Activated T-helper 17 cell treated with anti-CD3 and anti-CD28 coated beads, Interleukin-2, amount 50 U/mL, for 72 hours (primary cell): Measurements from ENCODE around the gene CHCHD5. TPM values are rescaled to one million over a fixed set of nuclear protein-coding genes. Genes with fewer than 3 reads are reported as not detected.
"Not testable (repeated sequence)": the region's sequence is repeated elsewhere in the genome, so short reads cannot be mapped to it uniquely, and the experiment has no call there.

Experiments used
- ATAC-seq: fragments of 150-1000 bp; cut with Tn5 transposase; replicated peaks from 2 replicates; pipeline ENCODE4 v1.10.0; 2021; ENCODE audit warnings: mild to moderate bottlenecking, moderate library complexity
- H3K27ac Mint-ChIP-seq: one replicate; pipeline ENCODE4 v1.8.0; 2022; ENCODE audit warnings: mixed read lengths
- H3K27me3 Mint-ChIP-seq: one replicate; pipeline ENCODE4 v1.8.0; 2022; ENCODE audit warnings: mixed read lengths
- H3K36me3 Mint-ChIP-seq: one replicate; pipeline ENCODE4 v1.8.0; 2022; ENCODE audit warnings: low read depth, mild to moderate bottlenecking, mixed read lengths
- H3K4me1 Mint-ChIP-seq: one replicate; pipeline ENCODE4 v1.8.0; 2022; ENCODE audit warnings: mixed read lengths
- H3K4me3 Mint-ChIP-seq: one replicate; pipeline ENCODE4 v1.8.0; 2022; ENCODE audit warnings: mild to moderate bottlenecking, mixed read lengths
- H3K9me3 Mint-ChIP-seq: one replicate; pipeline ENCODE4 v1.8.0; 2022; ENCODE audit warnings: mixed read lengths
- total RNA-seq, 2 donors: library from RNA; stranded (reverse); gene quantifications; one replicate each; pipeline ENCODE4 v1.2.3, GENCODE V29; 2022

Gene CHCHD5
- 10 to 100 TPM; 25.2 to 28.9 TPM for total RNA-seq

- no peaks in the 10 kb centered on the region for H3K27me3 Mint-ChIP-seq
- H3K27ac Mint-ChIP-seq = peak within 1 kb of the TSS; percentile 99
- H3K36me3 Mint-ChIP-seq = peaks cover 34% of the 10 kb centered on the region
- peaks cover 19% of the 10 kb centered on the region for H3K4me1 Mint-ChIP-seq
- H3K4me3 Mint-ChIP-seq = peak within 1 kb of the TSS; percentile 91
- ATAC-seq = peak; percentile 92
- H3K9me3 Mint-ChIP-seq = peaks cover 3% of the 10 kb centered on the region
Measured at GRCh38 chr2:112584134-112584890, at the start of gene CHCHD5. TSS of gene CHCHD5 (plus strand) at chr2:112584609. CDS start at chr2:112584648, 39 bp downstream.

GRCh38 chr2:112534826-112535225, 49.6 kb upstream of the CHCHD5 start:
- Mint-ChIP-seq H3K4me3 (no peak overlapping the region), H3K36me3 (peaks cover 22% of the 10 kb centered on the region), H3K27ac (no peak overlapping the region), H3K9me3 (no peaks in the 10 kb centered on the region), H3K27me3 (no peaks in the 10 kb centered on the region), H3K4me1 (no peaks in the 10 kb centered on the region)
- no peak for ATAC-seq

- ATAC-seq, H3K9me3 Mint-ChIP-seq, H3K27me3 Mint-ChIP-seq, H3K4me1 Mint-ChIP-seq, H3K36me3 Mint-ChIP-seq, H3K27ac Mint-ChIP-seq, H3K4me3 Mint-ChIP-seq: not testable (repeated sequence)
Measured at GRCh38 chr2:112536665-112537064, 47.7 kb upstream of the CHCHD5 start.

- no peak for ATAC-seq
- Mint-ChIP-seq H3K27ac (no peak overlapping the region), H3K9me3 (no peaks in the 10 kb centered on the region), H3K36me3 (no peaks in the 10 kb centered on the region), H3K4me3 (no peak overlapping the region), H3K27me3 (no peaks in the 10 kb centered on the region), H3K4me1 (no peaks in the 10 kb centered on the region)
Measured at GRCh38 chr2:112539306-112539705, 45.1 kb upstream of the CHCHD5 start.

GRCh38 chr2:112540906-112541305, 43.5 kb upstream of the CHCHD5 start:
- H3K9me3 Mint-ChIP-seq = no peaks in the 10 kb centered on the region
- ATAC-seq = no peak
- no peaks in the 10 kb centered on the region for H3K4me1 Mint-ChIP-seq
- peaks cover 5% of the 10 kb centered on the region for H3K36me3 Mint-ChIP-seq
- no peaks in the 10 kb centered on the region for H3K27me3 Mint-ChIP-seq
- H3K27ac Mint-ChIP-seq = no peak overlapping the region
- no peak overlapping the region for H3K4me3 Mint-ChIP-seq

- H3K4me1 Mint-ChIP-seq = no peaks in the 10 kb centered on the region
- H3K36me3 Mint-ChIP-seq = peaks cover 11% of the 10 kb centered on the region
- H3K27ac Mint-ChIP-seq = no peak overlapping the region
- no peaks in the 10 kb centered on the region for H3K27me3 Mint-ChIP-seq
- no peak overlapping the region for H3K4me3 Mint-ChIP-seq
- peak; percentile 81 for ATAC-seq
- H3K9me3 Mint-ChIP-seq = no peaks in the 10 kb centered on the region
Measured at GRCh38 chr2:112541315-112542122, 42.9 kb upstream of the CHCHD5 start.

GRCh38 chr2:112542123-112542983, 42.1 kb upstream of the CHCHD5 start, which contains the start of gene POLR1B:
TSS of gene POLR1B (plus strand) at chr2:112542465. CDS start at chr2:112542495, 30 bp downstream.
- H3K27ac Mint-ChIP-seq = no peak within 1 kb of the TSS
- no peak within 1 kb of the TSS for H3K4me3 Mint-ChIP-seq
- peaks cover 19% of the 10 kb centered on the region for H3K36me3 Mint-ChIP-seq
- peak; percentile 90 for ATAC-seq
- H3K4me1 Mint-ChIP-seq = no peaks in the 10 kb centered on the region
- no peaks in the 10 kb centered on the region for H3K27me3 Mint-ChIP-seq
- no peaks in the 10 kb centered on the region for H3K9me3 Mint-ChIP-seq

- Mint-ChIP-seq H3K27me3 (no peaks in the 10 kb centered on the region), H3K4me3 (no peak overlapping the region), H3K27ac (no peak overlapping the region), H3K9me3 (no peaks in the 10 kb centered on the region), H3K36me3 (peaks cover 27% of the 10 kb centered on the region), H3K4me1 (no peaks in the 10 kb centered on the region)
- peak; percentile 1 for ATAC-seq
Measured at GRCh38 chr2:112542984-112543661, 41.3 kb upstream of the CHCHD5 start.

- Mint-ChIP-seq H3K4me3 (no peak overlapping the region), H3K9me3 (no peaks in the 10 kb centered on the region), H3K27me3 (no peaks in the 10 kb centered on the region), H3K27ac (no peak overlapping the region), H3K36me3 (peaks cover 69% of the 10 kb centered on the region), H3K4me1 (peaks cover 6% of the 10 kb centered on the region)
- no peak for ATAC-seq
Measured at GRCh38 chr2:112547333-112547732, 37.1 kb upstream of the CHCHD5 start.

GRCh38 chr2:112548980-112549379, 35.4 kb upstream of the CHCHD5 start:
- H3K4me3 Mint-ChIP-seq = no peak overlapping the region
- peaks cover 6% of the 10 kb centered on the region for H3K4me1 Mint-ChIP-seq
- H3K27ac Mint-ChIP-seq = no peak overlapping the region
- H3K27me3 Mint-ChIP-seq = no peaks in the 10 kb centered on the region
- no peak for ATAC-seq
- H3K9me3 Mint-ChIP-seq = no peaks in the 10 kb centered on the region
- peaks cover 85% of the 10 kb centered on the region for H3K36me3 Mint-ChIP-seq

GRCh38 chr2:112566104-112566503, 18.3 kb upstream of the CHCHD5 start:
- Mint-ChIP-seq H3K36me3 (peaks cover 100% of the 10 kb centered on the region), H3K27ac (no peak overlapping the region), H3K4me3 (no peak overlapping the region), H3K27me3 (no peaks in the 10 kb centered on the region), H3K9me3 (peaks cover 3% of the 10 kb centered on the region), H3K4me1 (peaks cover 6% of the 10 kb centered on the region)
- ATAC-seq = peak; percentile 31

- H3K4me3 Mint-ChIP-seq, ATAC-seq, H3K9me3 Mint-ChIP-seq, H3K27me3 Mint-ChIP-seq, H3K27ac Mint-ChIP-seq, H3K4me1 Mint-ChIP-seq: not testable (repeated sequence)
- peaks cover 100% of the 10 kb centered on the region for H3K36me3 Mint-ChIP-seq
Measured at GRCh38 chr2:112566508-112566907, 17.9 kb upstream of the CHCHD5 start.

GRCh38 chr2:112572005-112572404, 12.4 kb upstream of the CHCHD5 start:
- Mint-ChIP-seq H3K36me3 (peaks cover 100% of the 10 kb centered on the region), H3K27me3 (no peaks in the 10 kb centered on the region), H3K4me3 (no peak overlapping the region), H3K27ac (no peak overlapping the region), H3K9me3 (peaks cover 3% of the 10 kb centered on the region), H3K4me1 (no peaks in the 10 kb centered on the region)
- ATAC-seq = no peak

GRCh38 chr2:112577756-112578155, 6.7 kb upstream of the CHCHD5 start:
- Mint-ChIP-seq H3K4me1 (no peaks in the 10 kb centered on the region), H3K27me3 (no peaks in the 10 kb centered on the region), H3K36me3 (peaks cover 46% of the 10 kb centered on the region), H3K9me3 (no peaks in the 10 kb centered on the region), H3K27ac (no peak overlapping the region), H3K4me3 (no peak overlapping the region)
- ATAC-seq = no peak
